HL-60 (cell line): Measurements from ENCODE around the gene CTDP1.

Experiments used
- CTCF ChIP-seq: IDR thresholded peaks from one replicate; pipeline ENCODE4 v1.5.1; 2011; ENCODE audit warnings: low read length, control low read depth, inconsistent platforms; ENCODE audit not compliant: insufficient read depth
- POLR2AphosphoS5 ChIP-seq: IDR thresholded peaks from 2 replicates; pipeline ENCODE4 v1.6.1; 2012; ENCODE audit warnings: low read depth

GRCh38 chr18:79728931-79729586, 49.5 kb downstream of the CTDP1 start:
- TF ChIP-seq POLR2AphosphoS5 (no peak), CTCF (no peak)
